Glutamatergic neuron (in vitro differentiated cells): ENCODE measurements around the gene PRKG1. TPM values are rescaled to one million over a fixed set of nuclear protein-coding genes. Genes with fewer than 3 reads are reported as not detected.

Experiments used
- DNase-seq: peaks from one replicate; pipeline ENCODE4 v3.0.0; 2022
- H3K27ac Mint-ChIP-seq: one replicate; pipeline ENCODE4 v1.8.0; 2020; ENCODE audit warnings: mild to moderate bottlenecking, mixed read lengths, inconsistent platforms; ENCODE audit not compliant: unreplicated experiment
- H3K27me3 Mint-ChIP-seq: one replicate; pipeline ENCODE4 v1.8.0; 2020; ENCODE audit warnings: mild to moderate bottlenecking, moderate library complexity, mixed read lengths, inconsistent platforms; ENCODE audit not compliant: unreplicated experiment
- H3K36me3 Mint-ChIP-seq: one replicate; pipeline ENCODE4 v1.8.0; 2020; ENCODE audit warnings: mild to moderate bottlenecking, mixed read lengths, inconsistent platforms; ENCODE audit not compliant: unreplicated experiment
- H3K4me1 Mint-ChIP-seq: one replicate; pipeline ENCODE4 v1.8.0; 2020; ENCODE audit warnings: mild to moderate bottlenecking, low read depth, mixed read lengths, inconsistent platforms; ENCODE audit not compliant: unreplicated experiment
- H3K4me3 Mint-ChIP-seq: one replicate; pipeline ENCODE4 v1.8.0; 2020; ENCODE audit warnings: mild to moderate bottlenecking, mixed read lengths, inconsistent platforms; ENCODE audit not compliant: unreplicated experiment
- H3K9me3 Mint-ChIP-seq: one replicate; pipeline ENCODE4 v1.8.0; 2020; ENCODE audit warnings: mild to moderate bottlenecking, moderate library complexity, mixed read lengths, inconsistent platforms; ENCODE audit not compliant: unreplicated experiment
- total RNA-seq: library from RNA; stranded (reverse); fragmentation: NEBNext Ultra II Directional; extraction: Animal tissue kit (Norgen Biotek cat#: 25700); gene quantifications from one replicate; pipeline ENCODE4 v1.2.1, GENCODE V29; 2021; ENCODE audit not compliant: unreplicated experiment
- TF ChIP-seq, protein P1 (sequence below): fragments of 200-600 bp; sonication (generic); IDR thresholded peaks from one replicate; pipeline ENCODE4 v1.5.0; 2021; ENCODE audit not compliant: partially characterized antibody, unreplicated experiment

PRKG1 gene
- total RNA-seq, 1 donor from 2014 or later: 52.7 TPM

DNA sequence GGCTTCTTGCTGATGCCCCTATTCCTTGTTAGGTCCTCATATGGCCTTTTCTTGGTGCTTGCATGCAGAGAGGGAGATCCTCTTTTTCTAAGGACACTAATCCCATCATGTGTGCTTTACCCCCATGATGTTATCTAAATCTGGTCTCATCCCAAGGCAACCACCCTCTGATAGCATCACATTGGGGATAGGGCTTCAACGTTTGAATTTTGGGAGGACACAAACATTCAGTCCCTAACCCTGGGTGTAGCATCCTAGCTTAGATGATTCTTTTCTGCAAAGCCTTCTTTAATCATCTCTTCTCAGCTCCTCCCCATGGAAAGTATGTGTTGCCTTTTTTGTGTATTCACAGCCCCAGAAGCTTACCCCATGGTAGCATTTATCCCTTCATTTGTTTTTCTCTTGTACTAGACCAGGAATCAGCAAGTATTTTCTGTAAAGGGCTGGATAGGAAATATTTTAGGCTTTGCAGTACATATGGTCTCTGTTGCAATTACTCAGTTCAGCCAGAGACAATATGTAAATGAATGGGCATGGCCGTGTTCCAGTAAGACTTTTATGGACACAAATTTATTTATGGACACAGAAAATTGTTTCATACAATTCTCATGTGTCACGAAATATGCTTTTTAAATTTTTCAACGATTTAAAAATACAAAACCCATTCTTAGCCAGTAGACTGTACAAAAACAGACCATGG, 726.6 kb downstream of the PRKG1 start:
- DNase-seq: no peak
- Mint-ChIP-seq H3K4me1 (no peaks in the 10 kb centered on the region), H3K36me3 (no peaks in the 10 kb centered on the region), H3K4me3 (no peak overlapping the region), H3K27me3 (no peaks in the 10 kb centered on the region), H3K9me3 (no peaks in the 10 kb centered on the region), H3K27ac (no peak overlapping the region)
- TF ChIP-seq, protein P1, sequence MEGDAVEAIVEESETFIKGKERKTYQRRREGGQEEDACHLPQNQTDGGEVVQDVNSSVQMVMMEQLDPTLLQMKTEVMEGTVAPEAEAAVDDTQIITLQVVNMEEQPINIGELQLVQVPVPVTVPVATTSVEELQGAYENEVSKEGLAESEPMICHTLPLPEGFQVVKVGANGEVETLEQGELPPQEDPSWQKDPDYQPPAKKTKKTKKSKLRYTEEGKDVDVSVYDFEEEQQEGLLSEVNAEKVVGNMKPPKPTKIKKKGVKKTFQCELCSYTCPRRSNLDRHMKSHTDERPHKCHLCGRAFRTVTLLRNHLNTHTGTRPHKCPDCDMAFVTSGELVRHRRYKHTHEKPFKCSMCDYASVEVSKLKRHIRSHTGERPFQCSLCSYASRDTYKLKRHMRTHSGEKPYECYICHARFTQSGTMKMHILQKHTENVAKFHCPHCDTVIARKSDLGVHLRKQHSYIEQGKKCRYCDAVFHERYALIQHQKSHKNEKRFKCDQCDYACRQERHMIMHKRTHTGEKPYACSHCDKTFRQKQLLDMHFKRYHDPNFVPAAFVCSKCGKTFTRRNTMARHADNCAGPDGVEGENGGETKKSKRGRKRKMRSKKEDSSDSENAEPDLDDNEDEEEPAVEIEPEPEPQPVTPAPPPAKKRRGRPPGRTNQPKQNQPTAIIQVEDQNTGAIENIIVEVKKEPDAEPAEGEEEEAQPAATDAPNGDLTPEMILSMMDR: no peak

DNA sequence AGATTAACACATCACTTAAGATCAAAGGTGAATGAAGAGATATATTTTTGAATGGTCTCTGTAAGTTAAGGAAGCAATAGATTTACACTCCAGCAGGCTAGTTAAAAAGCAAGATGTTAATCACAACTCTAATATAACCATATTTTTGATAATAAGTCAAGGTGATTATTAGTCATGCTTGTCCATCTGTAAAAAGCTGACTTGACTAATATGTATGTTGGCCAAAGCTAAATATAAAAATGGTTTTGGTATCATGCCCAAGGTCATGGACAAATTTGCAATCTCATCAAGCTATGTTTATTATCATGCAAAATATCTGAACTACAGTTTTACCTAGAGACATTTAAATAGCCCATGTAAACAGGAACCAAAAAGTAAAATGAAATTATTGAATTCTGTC, 727.7 kb downstream of the PRKG1 start:
- Mint-ChIP-seq H3K9me3 (no peaks in the 10 kb centered on the region), H3K27me3 (no peaks in the 10 kb centered on the region), H3K36me3 (no peaks in the 10 kb centered on the region), H3K4me1 (no peaks in the 10 kb centered on the region), H3K4me3 (no peak overlapping the region), H3K27ac (no peak overlapping the region)
- no peak for DNase-seq
- TF ChIP-seq, protein P1: no peak

DNA sequence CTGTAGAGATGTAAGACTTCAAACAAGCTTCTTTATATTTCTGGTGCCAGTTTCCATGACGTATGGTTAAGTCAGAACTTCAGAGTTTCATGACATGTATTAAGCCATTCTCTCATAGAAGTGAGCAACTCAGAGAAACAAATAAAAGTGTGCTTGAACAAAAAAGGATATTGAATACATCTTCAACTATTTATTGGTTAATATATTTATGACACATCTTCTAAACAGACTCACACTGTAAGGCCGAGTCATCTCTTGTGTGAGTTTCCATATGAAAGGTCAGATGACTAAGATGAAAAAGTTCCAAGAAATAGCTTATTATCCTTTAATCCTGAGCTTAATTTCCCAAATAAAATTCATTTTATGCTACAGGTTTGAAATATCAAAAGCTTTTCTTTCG, 730.6 kb downstream of the PRKG1 start:
- no peaks in the 10 kb centered on the region for H3K9me3 Mint-ChIP-seq
- no peaks in the 10 kb centered on the region for H3K4me1 Mint-ChIP-seq
- H3K4me3 Mint-ChIP-seq: no peak overlapping the region
- H3K27ac Mint-ChIP-seq: no peak overlapping the region
- no peaks in the 10 kb centered on the region for H3K27me3 Mint-ChIP-seq
- H3K36me3 Mint-ChIP-seq: no peaks in the 10 kb centered on the region
- TF ChIP-seq, protein P1: no peak
- no peak for DNase-seq

DNA sequence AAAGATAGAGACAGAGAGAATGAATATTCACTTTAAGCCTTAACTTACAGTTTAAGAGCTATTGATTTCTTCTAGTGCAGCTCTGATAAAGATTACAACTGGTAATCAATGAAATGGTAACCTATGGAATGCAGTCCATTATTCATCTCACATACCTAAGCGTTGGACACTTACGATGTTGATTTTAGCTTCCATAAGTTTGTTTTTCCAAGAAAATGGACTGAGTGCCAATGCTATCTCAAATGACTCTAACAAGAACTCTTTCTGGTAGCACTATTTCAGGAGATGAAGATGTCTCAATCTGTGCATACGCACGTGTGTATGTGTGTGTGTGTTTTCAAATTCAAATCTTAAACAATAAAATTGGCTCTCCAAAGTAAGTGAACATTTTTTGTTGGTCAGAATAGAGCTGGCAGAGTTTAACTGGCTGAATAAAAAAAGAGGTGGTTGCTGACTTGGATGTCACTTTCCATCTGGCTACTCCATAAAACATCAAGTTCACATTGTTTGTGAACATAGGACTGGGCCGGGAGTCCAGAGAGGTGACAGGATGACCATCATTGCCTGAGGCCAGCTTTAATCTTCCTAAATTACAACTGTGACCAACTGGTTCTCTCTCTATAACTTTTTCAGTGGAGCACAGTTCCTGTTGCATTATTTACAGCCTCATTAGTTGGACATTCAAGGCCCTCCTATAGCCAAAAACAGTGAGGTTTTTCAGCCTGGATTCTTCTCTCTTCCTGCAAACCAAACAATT, 732.0 kb downstream of the PRKG1 start:
- DNase-seq: no peak
- H3K4me3 Mint-ChIP-seq: no peak overlapping the region
- H3K27ac Mint-ChIP-seq: no peak overlapping the region
- no peaks in the 10 kb centered on the region for H3K9me3 Mint-ChIP-seq
- H3K36me3 Mint-ChIP-seq: no peaks in the 10 kb centered on the region
- TF ChIP-seq, protein P1: no peak
- no peaks in the 10 kb centered on the region for H3K4me1 Mint-ChIP-seq
- H3K27me3 Mint-ChIP-seq: no peaks in the 10 kb centered on the region

DNA sequence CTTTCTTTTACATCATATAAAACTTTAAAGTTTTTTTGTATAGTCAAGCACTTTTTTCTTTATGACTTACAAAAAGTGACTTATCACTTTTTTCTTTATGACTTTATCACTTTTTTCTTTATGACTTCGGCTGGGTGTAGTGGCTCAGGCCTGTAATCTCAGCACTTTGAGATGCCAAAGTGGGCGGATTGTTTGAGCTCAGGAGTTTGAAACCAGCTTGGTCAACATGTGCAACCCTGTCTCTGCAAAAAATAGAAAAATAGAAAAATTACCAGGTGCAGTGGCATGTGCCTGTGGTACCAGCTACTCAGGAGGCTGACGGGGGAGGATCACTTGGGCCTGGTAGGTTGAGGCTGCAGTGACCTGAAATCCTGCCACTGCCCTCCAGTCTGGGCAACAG, 733.9 kb downstream of the PRKG1 start:
- DNase-seq: no peak
- Mint-ChIP-seq H3K27ac (no peak overlapping the region), H3K4me3 (no peak overlapping the region), H3K4me1 (no peaks in the 10 kb centered on the region), H3K36me3 (no peaks in the 10 kb centered on the region), H3K27me3 (no peaks in the 10 kb centered on the region), H3K9me3 (no peaks in the 10 kb centered on the region)
- TF ChIP-seq, protein P1: no peak
